Measurements from ENCODE around the gene ZFAND2B. TPM values are rescaled to one million over a fixed set of nuclear protein-coding genes. Genes with fewer than 3 reads are reported as not detected.

Gene ZFAND2B
- total RNA-seq, 1 donor from 2014 or later: 29.3 TPM

GRCh38 chr2:219180961-219181360 lies 25.6 kb upstream of the ZFAND2B start:
- no peak overlapping the region for H3K27ac Mint-ChIP-seq
- H3K27me3 Mint-ChIP-seq: no peaks in the 10 kb centered on the region
- no peak overlapping the region for H3K4me3 Mint-ChIP-seq (ENCODE audit: low read depth)
- H3K9me3 Mint-ChIP-seq (ENCODE audit: low read depth): no peaks in the 10 kb centered on the region
- peaks cover 13% of the 10 kb centered on the region for H3K4me1 Mint-ChIP-seq (ENCODE audit: low read depth)
- no peak for TF ChIP-seq CTCF (IDR thresholded peaks at IDR 0.05; ENCODE audit: unreplicated experiment)
- DNase-seq (ENCODE audit: low spot score, unreplicated experiment): no peak
- peaks cover 10% of the 10 kb centered on the region for H3K36me3 Mint-ChIP-seq (ENCODE audit: insufficient read depth)

- H3K4me1 Mint-ChIP-seq (ENCODE audit: low read depth): peaks cover 12% of the 10 kb centered on the region
- no peak overlapping the region for H3K27ac Mint-ChIP-seq
- no peak overlapping the region for H3K4me3 Mint-ChIP-seq (ENCODE audit: low read depth)
- DNase-seq (ENCODE audit: low spot score, unreplicated experiment): no peak
- no peak for TF ChIP-seq CTCF (IDR thresholded peaks at IDR 0.05; ENCODE audit: unreplicated experiment)
- H3K27me3 Mint-ChIP-seq: no peaks in the 10 kb centered on the region
- no peaks in the 10 kb centered on the region for H3K9me3 Mint-ChIP-seq (ENCODE audit: low read depth)
- peaks cover 10% of the 10 kb centered on the region for H3K36me3 Mint-ChIP-seq (ENCODE audit: insufficient read depth)
Measured at GRCh38 chr2:219181531-219181930, 25.1 kb upstream of the ZFAND2B start.

DNA sequence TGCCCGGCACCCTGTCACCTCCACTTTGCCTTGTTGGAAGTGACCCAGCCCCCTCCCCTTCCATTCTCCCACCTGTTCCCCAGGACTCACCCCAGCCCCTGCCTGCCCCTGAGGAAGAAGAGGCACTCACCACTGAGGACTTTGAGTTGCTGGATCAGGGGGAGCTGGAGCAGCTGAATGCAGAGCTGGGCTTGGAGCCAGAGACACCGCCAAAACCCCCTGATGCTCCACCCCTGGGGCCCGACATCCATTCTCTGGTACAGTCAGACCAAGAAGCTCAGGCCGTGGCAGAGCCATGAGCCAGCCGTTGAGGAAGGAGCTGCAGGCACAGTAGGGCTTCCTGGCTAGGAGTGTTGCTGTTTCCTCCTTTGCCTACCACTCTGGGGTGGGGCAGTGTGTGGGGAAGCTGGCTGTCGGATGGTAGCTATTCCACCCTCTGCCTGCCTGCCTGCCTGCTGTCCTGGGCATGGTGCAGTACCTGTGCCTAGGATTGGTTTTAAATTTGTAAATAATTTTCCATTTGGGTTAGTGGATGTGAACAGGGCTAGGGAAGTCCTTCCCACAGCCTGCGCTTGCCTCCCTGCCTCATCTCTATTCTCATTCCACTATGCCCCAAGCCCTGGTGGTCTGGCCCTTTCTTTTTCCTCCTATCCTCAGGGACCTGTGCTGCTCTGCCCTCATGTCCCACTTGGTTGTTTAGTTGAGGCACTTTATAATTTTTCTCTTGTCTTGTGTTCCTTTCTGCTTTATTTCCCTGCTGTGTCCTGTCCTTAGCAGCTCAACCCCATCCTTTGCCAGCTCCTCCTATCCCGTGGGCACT lies 24.0 kb upstream of the ZFAND2B start:
- no peak overlapping the region for H3K4me3 Mint-ChIP-seq (ENCODE audit: low read depth)
- no peaks in the 10 kb centered on the region for H3K27me3 Mint-ChIP-seq
- H3K9me3 Mint-ChIP-seq (ENCODE audit: low read depth): no peaks in the 10 kb centered on the region
- peaks cover 10% of the 10 kb centered on the region for H3K36me3 Mint-ChIP-seq (ENCODE audit: insufficient read depth)
- no peak for DNase-seq (ENCODE audit: low spot score, unreplicated experiment)
- peaks cover 8% of the 10 kb centered on the region for H3K4me1 Mint-ChIP-seq (ENCODE audit: low read depth)
- H3K27ac Mint-ChIP-seq: no peak overlapping the region
- no peak for TF ChIP-seq CTCF (IDR thresholded peaks at IDR 0.05; ENCODE audit: unreplicated experiment)

DNA sequence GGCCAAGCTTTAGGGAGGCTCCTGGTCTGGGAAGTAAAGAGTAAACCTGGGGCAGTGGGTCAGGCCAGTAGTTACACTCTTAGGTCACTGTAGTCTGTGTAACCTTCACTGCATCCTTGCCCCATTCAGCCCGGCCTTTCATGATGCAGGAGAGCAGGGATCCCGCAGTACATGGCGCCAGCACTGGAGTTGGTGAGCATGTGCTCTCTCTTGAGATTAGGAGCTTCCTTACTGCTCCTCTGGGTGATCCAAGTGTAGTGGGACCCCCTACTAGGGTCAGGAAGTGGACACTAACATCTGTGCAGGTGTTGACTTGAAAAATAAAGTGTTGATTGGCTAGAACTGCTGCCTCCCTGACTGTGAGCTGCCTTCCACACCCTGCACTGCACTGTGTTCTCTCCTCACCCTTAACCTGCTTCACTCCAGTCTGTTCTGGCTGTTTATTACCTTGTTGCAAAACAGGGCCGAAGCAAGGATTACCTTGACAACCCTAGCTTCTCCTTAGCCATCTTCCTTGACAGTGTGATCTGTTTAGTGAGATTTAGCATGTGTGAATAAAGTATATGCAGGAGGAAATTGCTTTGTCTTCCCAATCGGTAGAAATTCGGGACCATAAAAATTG lies 23.3 kb upstream of the ZFAND2B start:
- peaks cover 7% of the 10 kb centered on the region for H3K4me1 Mint-ChIP-seq (ENCODE audit: low read depth)
- H3K36me3 Mint-ChIP-seq (ENCODE audit: insufficient read depth): peaks cover 10% of the 10 kb centered on the region
- no peaks in the 10 kb centered on the region for H3K9me3 Mint-ChIP-seq (ENCODE audit: low read depth)
- no peak overlapping the region for H3K27ac Mint-ChIP-seq
- H3K4me3 Mint-ChIP-seq (ENCODE audit: low read depth): no peak overlapping the region
- TF ChIP-seq CTCF (IDR thresholded peaks at IDR 0.05; ENCODE audit: unreplicated experiment): no peak
- no peak for DNase-seq (ENCODE audit: low spot score, unreplicated experiment)
- H3K27me3 Mint-ChIP-seq: no peaks in the 10 kb centered on the region

GRCh38 chr2:219184121-219184520 lies 22.5 kb upstream of the ZFAND2B start:
- Mint-ChIP-seq H3K27me3 (no peaks in the 10 kb centered on the region), H3K9me3 (ENCODE audit: low read depth) (no peaks in the 10 kb centered on the region), H3K4me3 (ENCODE audit: low read depth) (no peak overlapping the region), H3K27ac (no peak overlapping the region), H3K36me3 (ENCODE audit: insufficient read depth) (peaks cover 10% of the 10 kb centered on the region), H3K4me1 (ENCODE audit: low read depth) (peaks cover 3% of the 10 kb centered on the region)
- no peak for TF ChIP-seq CTCF (IDR thresholded peaks at IDR 0.05; ENCODE audit: unreplicated experiment)
- no peak for DNase-seq (ENCODE audit: low spot score, unreplicated experiment)
